ENCODE data around the gene METTL26. TPM values are rescaled to one million over a fixed set of nuclear protein-coding genes. Genes with fewer than 3 reads are reported as not detected.

The METTL26 gene
- total RNA-seq, 1 experiment from 2014 or later: 115 TPM

DNA sequence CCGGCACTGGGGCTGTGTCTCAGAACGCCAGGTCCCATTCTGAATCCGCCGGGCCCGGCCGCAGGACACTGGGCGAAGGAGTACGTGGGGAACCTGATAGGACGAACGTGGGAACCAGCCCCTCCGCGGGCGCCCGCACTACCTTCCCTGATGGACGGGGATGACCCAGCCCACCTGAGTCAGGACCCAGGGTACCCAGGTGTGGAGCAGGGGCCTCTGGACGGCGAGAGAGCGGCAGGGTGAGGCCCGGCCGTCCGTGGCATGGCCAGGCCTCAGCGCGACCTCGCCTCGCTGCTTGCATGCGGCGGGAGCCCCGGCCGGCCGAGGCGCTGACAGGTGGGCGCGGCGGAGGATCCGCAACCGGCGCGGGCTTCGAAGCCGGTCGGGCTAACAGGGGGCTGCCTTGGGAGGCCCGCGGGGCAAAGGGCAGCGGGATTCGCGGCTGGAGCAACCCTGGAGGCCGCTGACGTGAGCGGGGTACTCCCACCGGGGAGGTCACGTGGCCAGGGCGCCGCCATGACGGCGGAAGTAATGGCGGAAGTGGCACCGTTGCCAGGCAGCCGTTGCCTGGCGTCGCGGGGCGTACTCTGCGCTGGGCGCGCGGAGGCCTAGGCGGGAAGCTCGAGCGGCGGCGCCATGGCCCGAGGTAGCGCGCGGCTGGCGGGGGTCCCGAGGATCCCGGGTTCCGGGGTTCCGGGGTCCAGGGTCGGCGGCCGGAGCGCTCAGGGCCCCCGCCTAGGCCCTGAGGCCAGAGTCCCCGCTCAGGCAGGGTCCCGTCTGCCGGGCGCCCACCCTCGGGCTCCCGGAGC is 12.9 kb upstream of the METTL26 start, which contains the start of gene WDR90:
Gene WDR90, plus strand, starts transcription at position 585 of the 809 bp plus-strand sequence. Its CDS starts 52 bp downstream, at position 637.
- Mint-ChIP-seq H3K4me3 (peak within 1 kb of the TSS; percentile 73), H3K4me1 (peaks cover 9% of the 10 kb centered on the region; the same call in 1 of the 2 replicates), H3K27ac (no peak within 1 kb of the TSS; the same call in 1 of the 2 replicates), H3K27me3 (ENCODE audit: low read depth) (no peaks in the 10 kb centered on the region), H3K9me3 (no peaks in the 10 kb centered on the region), H3K36me3 (no peaks in the 10 kb centered on the region)
- POLR2A ChIA-PET: interaction anchor here (0.8 to 2.3 kb wide), 6 partner anchors 11 to 134 kb away, joined by 3 to 7 read pairs (median 4); partner anchors contain the start of genes METTL26 and RHBDL1
- CTCF ChIA-PET: interaction anchor here (0.6 to 6.4 kb wide), 42 partner anchors 11 to 278 kb away, joined by 3 to 54 read pairs (median 5); partner anchors contain the start of genes CAPN15, CHTF18, CIAO3 and METTL26
- ATAC-seq (peak; percentile 67), DNase-seq (ENCODE audit: low spot score) (peak; percentile 94)
- TF ChIP-seq, protein P1, sequence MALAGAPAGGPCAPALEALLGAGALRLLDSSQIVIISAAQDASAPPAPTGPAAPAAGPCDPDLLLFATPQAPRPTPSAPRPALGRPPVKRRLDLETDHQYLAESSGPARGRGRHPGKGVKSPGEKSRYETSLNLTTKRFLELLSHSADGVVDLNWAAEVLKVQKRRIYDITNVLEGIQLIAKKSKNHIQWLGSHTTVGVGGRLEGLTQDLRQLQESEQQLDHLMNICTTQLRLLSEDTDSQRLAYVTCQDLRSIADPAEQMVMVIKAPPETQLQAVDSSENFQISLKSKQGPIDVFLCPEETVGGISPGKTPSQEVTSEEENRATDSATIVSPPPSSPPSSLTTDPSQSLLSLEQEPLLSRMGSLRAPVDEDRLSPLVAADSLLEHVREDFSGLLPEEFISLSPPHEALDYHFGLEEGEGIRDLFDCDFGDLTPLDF (CRISPR knock-in tag; IDR thresholded peaks at IDR 0.05): no peak
- TF ChIP-seq GTF2I (CRISPR knock-in tag; conservative IDR thresholded peaks at IDR 0.05) (no peak), ZNF219 (CRISPR knock-in tag; IDR thresholded peaks at IDR 0.05; ENCODE audit: borderline replicate concordance) (no peak), FOXP1 (CRISPR knock-in tag; IDR thresholded peaks at IDR 0.05; ENCODE audit: borderline replicate concordance) (peak; percentile 69), ZBTB43 (CRISPR knock-in tag; IDR thresholded peaks at IDR 0.05) (peak; percentile 54; the same call in 1 of the 2 replicates), NFYB (CRISPR knock-in tag; conservative IDR thresholded peaks at IDR 0.05; ENCODE audit: low read depth) (no peak), ZNF671 (CRISPR knock-in tag; IDR thresholded peaks at IDR 0.05) (no peak), MXD4 (CRISPR knock-in tag; IDR thresholded peaks at IDR 0.05; ENCODE audit: borderline replicate concordance) (no peak), TCF7 (CRISPR knock-in tag; IDR thresholded peaks at IDR 0.05; ENCODE audit: low read depth) (no peak), ATF1 (CRISPR knock-in tag; IDR thresholded peaks at IDR 0.05) (peak; percentile 92), RELA (CRISPR knock-in tag; IDR thresholded peaks at IDR 0.05; ENCODE audit: borderline replicate concordance) (no peak), ZBTB21 (CRISPR knock-in tag; IDR thresholded peaks at IDR 0.05; ENCODE audit: borderline replicate concordance) (0 out of 2 replicates have a peak, but pooled peaks have one; percentile 28), ELF4 (CRISPR knock-in tag; IDR thresholded peaks at IDR 0.05; ENCODE audit: low read depth) (peak; percentile 72; the same call in 1 of the 2 replicates), SMAD3 (CRISPR knock-in tag; IDR thresholded peaks at IDR 0.05; ENCODE audit: borderline replicate concordance) (peak; percentile 34; the same call in 1 of the 2 replicates), RORB (CRISPR knock-in tag; IDR thresholded peaks at IDR 0.05) (no peak), ZNF232 (CRISPR knock-in tag; IDR thresholded peaks at IDR 0.05) (no peak), GRHL2 (CRISPR knock-in tag; IDR thresholded peaks at IDR 0.05; ENCODE audit: insufficient replicate concordance, severe bottlenecking) (no peak), FOXP4 (CRISPR knock-in tag; IDR thresholded peaks at IDR 0.05) (no peak; the same call in 1 of the 2 replicates), OVOL2 (CRISPR knock-in tag; IDR thresholded peaks at IDR 0.05; ENCODE audit: borderline replicate concordance) (no peak), SP1 (CRISPR knock-in tag; conservative IDR thresholded peaks at IDR 0.05) (peak; percentile 72), JUN (CRISPR knock-in tag; IDR thresholded peaks at IDR 0.05) (peak; percentile 79; the same call in 1 of the 2 replicates), FOXJ3 (CRISPR knock-in tag; IDR thresholded peaks at IDR 0.05; ENCODE audit: borderline replicate concordance) (no peak)
- TF ChIP-seq, protein P2, sequence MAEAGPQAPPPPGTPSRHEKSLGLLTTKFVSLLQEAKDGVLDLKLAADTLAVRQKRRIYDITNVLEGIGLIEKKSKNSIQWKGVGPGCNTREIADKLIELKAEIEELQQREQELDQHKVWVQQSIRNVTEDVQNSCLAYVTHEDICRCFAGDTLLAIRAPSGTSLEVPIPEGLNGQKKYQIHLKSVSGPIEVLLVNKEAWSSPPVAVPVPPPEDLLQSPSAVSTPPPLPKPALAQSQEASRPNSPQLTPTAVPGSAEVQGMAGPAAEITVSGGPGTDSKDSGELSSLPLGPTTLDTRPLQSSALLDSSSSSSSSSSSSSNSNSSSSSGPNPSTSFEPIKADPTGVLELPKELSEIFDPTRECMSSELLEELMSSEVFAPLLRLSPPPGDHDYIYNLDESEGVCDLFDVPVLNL (CRISPR knock-in tag; IDR thresholded peaks at IDR 0.05; ENCODE audit: borderline replicate concordance, low read depth): peak; percentile 79; the same call in 1 of the 2 replicates
- TF ChIP-seq, protein P3, sequence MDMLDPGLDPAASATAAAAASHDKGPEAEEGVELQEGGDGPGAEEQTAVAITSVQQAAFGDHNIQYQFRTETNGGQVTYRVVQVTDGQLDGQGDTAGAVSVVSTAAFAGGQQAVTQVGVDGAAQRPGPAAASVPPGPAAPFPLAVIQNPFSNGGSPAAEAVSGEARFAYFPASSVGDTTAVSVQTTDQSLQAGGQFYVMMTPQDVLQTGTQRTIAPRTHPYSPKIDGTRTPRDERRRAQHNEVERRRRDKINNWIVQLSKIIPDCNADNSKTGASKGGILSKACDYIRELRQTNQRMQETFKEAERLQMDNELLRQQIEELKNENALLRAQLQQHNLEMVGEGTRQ (CRISPR knock-in tag; IDR thresholded peaks at IDR 0.05): peak; percentile 99
- TF ChIP-seq, protein P4, sequence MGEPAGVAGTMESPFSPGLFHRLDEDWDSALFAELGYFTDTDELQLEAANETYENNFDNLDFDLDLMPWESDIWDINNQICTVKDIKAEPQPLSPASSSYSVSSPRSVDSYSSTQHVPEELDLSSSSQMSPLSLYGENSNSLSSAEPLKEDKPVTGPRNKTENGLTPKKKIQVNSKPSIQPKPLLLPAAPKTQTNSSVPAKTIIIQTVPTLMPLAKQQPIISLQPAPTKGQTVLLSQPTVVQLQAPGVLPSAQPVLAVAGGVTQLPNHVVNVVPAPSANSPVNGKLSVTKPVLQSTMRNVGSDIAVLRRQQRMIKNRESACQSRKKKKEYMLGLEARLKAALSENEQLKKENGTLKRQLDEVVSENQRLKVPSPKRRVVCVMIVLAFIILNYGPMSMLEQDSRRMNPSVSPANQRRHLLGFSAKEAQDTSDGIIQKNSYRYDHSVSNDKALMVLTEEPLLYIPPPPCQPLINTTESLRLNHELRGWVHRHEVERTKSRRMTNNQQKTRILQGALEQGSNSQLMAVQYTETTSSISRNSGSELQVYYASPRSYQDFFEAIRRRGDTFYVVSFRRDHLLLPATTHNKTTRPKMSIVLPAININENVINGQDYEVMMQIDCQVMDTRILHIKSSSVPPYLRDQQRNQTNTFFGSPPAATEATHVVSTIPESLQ (CRISPR knock-in tag; IDR thresholded peaks at IDR 0.05): no peak
- TF ChIP-seq, protein P5, sequence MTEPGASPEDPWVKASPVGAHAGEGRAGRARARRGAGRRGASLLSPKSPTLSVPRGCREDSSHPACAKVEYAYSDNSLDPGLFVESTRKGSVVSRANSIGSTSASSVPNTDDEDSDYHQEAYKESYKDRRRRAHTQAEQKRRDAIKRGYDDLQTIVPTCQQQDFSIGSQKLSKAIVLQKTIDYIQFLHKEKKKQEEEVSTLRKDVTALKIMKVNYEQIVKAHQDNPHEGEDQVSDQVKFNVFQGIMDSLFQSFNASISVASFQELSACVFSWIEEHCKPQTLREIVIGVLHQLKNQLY (CRISPR knock-in tag; IDR thresholded peaks at IDR 0.05): peak; percentile 90; the same call in 1 of the 2 replicates
- TF ChIP-seq, protein P6, sequence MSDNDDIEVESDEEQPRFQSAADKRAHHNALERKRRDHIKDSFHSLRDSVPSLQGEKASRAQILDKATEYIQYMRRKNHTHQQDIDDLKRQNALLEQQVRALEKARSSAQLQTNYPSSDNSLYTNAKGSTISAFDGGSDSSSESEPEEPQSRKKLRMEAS (CRISPR knock-in tag; IDR thresholded peaks at IDR 0.05): peak; percentile 97

Data from WTC11 (cell line).